ENCODE measurements around the gene NIT1.
A peak's percentile ranks its signal among the peaks of the same experiment; 100 is the strongest.
"Not testable (repeated sequence)": the region's sequence is repeated elsewhere in the genome, so short reads cannot be mapped to it uniquely, and the experiment has no call there.

The NIT1 gene

DNA sequence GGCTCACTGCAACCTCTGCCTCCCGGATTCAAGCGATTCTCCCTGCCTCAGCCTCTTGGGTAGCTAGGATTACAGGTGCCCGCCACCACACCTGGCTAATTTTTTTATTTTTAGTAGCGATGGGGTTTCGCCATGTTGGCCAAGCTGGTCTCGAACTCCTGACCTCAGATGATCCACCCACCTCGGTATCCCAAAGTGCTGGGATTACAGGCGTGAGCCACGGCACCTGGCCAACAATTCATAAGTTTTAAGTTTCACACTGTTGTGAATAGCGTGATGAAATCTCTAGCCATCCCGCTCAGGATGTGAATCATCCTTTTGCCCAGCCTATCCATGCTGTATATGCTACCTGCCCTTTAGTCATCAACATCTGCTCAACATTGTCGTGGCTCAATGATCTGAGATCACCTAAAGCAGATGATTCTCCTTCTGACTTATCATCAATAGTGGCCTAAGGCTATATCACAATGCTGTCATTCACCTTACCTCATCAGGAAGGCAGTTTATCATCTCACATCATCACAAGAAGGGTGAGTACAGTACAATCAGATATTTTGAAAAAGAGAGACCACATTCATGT, 2.7 kb upstream of the NIT1 start:
- peak; percentile 83 for DNase-seq

DNA sequence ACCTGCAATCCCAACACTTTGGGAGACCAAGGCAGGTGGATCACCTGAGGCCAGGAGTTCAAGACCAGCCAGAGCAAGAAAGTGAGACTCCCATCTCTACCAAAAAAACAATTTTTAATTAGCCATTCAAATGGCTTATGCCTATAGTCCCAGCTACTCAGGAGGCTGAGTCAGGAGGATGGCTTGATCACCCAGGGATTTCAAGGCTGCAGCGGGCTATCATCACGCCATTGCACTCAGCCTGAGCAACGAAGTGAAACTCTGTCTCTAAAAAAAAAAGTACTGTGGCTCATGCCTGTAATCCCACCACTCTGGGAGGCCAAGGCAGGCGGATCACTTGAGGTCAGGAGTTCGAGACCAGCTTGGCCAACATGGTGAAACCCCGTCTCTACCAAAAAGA, 1.9 kb upstream of the NIT1 start:
- DNase-seq: not testable (repeated sequence)

DNA sequence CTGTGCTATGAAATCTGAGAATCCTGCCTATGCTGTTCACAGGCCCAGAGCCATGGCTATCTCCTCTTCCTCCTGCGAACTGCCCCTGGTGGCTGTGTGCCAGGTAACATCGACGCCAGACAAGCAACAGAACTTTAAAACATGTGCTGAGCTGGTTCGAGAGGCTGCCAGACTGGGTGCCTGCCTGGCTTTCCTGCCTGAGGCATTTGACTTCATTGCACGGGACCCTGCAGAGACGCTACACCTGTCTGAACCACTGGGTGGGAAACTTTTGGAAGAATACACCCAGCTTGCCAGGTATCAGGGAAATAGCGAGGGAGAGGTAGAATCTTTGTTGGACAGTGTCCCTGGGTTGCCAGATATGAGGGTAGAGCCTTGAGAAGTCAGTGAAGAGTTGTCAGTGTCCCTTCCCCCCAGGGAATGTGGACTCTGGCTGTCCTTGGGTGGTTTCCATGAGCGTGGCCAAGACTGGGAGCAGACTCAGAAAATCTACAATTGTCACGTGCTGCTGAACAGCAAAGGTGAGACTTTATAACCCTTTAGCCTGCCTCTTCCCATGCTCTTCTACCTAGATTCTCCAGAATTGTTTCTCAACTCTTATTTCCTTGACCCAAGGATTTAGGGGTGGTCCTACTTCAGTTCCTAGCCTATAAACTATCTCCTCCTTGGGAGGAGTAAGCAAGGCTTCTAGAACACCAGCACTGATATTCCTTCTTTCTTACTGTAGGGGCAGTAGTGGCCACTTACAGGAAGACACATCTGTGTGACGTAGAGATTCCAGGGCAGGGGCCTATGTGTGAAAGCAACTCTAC, 1.4 kb downstream of the NIT1 start:
- peak; percentile 71 for DNase-seq

DNA sequence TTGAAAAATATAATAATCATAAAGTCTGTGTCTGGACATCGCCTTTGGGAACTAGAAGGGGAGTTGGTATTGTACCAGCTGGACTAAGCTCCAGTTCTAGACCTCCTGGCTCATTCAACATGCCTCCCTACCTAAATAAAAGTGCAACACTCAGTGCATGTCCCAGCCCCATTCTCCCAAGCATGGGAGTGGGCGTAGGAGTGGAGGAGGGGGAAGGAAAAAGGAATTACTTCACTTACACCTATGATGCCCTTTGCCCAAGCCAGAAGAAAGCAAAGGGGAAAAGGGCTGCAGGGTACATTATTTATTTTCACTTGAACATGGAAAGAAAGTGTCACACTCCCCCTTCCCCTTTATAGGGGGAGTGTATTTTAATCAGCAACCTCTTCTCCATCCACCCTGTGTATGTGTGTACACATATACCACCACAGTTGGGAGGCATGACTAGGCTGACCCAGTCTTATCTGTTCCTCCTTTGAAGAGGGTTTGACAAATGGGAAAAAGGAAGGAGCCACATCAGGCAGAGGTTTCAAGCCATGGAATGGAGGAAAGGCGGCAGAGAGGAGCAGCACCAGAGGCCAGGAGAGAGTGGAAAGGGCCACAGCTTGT, 3.2 kb downstream of the NIT1 start:
- no peak for DNase-seq

DNA sequence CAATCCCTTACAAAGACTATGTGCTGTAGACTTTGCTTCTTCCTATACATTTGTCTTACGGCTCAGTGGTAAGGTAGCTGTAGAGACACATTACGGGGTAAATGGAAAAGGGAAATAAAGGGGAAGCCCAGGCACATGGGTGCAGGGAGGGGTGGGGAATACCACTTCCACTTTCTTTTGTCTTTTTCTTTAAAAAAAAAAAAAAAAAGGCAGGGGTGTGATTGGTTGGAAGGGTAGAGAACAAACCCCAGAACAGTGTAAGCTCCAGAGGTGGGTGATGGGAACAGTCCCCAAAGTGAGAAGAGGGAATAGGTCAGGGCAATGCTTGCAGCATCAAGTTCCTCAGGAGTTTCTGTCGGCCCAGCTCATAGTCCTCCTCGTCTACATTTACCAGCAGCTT, 3.9 kb downstream of the NIT1 start:
- DNase-seq: no peak

DNA sequence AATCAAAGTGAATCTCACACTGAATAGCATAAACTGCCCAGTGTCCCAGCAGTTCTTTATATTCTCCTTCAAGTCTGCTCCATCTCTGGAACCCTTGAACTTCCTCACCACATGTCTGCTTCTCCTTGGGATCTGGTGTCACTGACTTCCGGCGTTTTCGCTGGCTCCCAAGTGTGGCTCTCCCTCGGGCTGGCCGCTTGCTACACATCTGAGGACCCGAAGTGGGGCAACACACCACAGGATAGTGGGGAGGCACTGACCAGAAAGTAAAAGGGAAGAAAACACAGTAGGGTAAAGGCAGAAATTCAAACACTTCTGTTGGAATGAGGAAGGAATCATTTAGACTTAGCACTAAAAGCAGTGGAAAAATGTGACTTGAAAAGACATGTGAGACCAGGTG, 5.1 kb downstream of the NIT1 start:
- no peak for DNase-seq

DNA sequence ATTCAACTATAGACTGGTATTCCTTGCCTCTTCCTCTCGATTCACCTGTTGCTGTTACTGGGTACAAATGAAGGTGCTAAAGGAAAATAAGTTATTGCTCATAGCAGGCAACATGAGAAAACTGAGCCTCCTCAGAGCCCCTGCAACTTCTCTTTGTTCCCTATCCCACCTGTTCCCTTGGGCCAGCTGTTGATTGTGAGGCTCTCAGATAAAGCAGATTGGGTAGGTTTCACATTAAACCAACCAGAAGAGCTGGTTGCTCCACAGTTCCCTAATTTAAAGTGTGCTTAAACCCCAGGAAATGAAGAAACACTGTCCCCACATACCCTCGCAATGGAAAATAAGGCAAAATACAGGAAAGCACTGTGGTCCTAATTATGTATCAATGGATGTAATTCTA, 9.7 kb downstream of the NIT1 start:
- no peak for DNase-seq

DNA sequence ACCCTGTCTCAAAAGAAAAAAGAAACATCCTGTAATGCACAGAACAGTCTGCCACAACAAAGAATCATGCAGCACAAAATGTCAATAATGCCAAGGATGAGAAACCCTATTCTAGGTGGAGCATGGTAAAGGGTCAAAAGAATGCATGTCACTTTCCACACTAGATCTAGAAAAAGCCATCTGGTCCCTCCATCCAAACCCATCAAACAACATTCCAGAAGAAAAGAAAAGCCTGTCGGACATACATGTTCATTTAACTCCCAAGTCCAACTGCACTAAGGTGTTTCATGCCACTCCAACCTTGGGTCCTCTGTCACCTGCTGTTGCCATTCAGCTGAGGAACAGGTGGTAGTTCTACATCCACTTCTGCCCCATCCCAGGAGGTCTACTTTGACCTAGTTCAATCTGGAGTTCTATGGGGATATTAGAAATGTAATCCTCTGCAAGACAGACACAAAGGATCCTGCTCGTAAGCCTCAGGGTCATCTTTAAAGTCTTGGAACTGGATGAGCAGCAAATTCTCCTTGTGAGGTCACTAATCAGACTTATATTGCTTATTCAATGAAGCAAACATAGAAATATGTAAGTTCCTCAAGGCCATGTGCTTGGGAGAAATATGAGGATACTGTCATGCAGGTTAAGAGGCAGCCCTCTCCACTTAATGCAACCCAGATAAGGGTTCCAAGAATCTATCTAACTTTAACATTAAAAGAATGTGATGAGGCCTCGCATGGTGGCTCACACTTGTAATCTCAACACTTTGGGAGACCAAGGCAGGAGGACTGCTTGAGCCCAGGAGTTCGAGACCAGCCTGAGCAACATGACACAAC, 10.9 kb downstream of the NIT1 start:
- DNase-seq: no peak

DNA sequence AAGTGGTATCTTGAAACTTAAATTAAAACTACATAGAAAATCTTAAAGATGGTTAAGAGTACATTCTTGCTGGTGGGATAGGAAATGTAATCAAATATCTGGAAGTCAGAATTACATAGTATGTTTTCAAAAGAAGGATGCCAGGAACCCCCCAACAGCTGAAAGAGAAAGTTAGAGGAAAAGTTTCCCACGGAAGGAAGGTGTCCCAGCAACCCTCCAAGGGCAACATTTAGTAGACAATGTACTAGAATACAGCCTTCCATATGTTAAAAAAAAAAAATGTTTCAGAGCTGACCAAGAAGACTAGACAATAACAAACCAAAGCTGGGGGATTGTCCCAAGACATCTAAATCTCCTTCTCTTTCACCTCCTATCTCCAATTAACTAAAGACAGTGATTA, 12.4 kb downstream of the NIT1 start:
- no peak for DNase-seq

DNA sequence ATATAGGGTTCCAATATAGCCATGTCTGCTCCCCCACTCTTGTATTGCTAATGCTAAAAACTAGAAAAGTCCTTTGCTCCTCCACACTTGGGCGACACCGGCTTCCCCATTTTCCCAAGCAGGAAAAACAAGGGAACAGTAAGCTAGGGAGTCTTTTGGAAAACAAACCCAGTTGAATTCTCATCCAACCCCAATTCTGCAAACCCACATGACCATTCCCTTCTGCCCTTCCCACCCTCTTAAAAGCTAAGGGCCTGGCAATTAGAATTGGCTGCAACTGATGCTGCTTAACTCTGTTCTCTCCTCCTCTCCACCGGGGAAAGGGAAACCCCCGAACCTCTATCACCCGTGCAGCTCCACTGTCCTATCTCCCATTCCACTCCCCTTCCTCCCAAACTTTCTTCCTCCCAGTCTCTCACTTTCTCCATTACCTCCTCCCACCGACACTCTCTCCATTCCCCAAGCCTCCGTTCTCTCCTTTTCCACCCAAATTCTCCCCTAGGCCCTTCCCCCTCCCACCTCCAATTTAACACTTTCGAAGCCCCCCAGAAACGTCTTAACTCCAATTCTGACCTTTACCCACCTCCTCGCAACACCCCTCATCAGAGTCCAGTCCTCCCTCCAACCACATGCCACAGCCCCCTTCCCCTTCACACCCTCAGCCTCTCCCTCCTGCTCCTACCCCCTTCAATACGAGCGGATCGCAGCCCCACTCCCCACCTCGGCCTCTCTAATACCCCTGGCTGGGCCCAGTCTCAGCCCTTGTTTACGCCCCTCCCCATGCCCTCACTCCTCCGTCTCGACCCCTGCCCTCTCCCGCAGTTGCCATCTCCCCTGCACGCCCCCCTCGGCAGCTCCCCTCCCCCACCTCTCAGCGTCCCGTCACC, 13.9 kb downstream of the NIT1 start:
- peak; percentile 10 for DNase-seq

DNA sequence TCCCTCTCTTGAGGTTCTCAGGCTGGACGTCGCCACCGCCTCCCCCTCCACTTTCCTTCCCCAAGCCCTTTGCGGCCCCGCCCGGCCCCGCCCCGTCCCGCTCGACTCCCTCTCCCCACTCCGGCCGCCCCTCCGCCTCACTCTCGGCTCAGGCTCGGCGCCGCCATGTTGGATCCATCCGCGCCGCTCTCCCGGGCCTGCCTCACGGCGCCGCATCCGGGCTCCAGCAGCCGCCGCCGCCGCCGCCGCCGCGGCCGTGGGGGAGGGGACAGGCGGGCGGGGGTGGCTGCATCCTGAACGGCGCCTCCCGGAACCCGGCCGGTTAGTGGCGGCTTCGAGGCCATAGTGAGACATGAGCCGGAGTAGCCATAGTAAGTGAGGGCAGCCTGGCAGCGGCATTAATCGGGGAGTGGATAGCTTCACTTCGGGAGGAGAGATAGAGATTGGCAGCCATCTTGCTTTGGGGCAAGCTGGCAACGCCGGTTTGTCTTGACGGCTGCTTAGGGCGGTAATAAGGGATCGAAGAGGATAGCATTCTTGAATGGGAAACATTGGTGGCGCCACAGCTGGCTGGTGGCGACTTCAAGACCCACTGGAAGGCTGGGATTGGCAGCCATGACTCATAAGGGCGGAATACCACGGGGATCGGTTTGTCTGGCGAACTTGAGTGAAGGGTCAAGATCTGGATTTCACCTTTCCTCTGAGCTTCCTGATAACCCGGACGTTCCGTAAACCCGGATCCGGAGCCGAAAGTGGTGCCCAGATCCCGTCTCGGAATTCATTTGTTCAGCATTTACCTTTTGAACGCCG, 14.7 kb downstream of the NIT1 start, which contains the start of gene DEDD:
DEDD (minus strand) TSS at position 258 of the 810 bp plus-strand sequence. CDS start 8,205 bp downstream, outside the sequence.
- peak; percentile 98 for DNase-seq

DNA sequence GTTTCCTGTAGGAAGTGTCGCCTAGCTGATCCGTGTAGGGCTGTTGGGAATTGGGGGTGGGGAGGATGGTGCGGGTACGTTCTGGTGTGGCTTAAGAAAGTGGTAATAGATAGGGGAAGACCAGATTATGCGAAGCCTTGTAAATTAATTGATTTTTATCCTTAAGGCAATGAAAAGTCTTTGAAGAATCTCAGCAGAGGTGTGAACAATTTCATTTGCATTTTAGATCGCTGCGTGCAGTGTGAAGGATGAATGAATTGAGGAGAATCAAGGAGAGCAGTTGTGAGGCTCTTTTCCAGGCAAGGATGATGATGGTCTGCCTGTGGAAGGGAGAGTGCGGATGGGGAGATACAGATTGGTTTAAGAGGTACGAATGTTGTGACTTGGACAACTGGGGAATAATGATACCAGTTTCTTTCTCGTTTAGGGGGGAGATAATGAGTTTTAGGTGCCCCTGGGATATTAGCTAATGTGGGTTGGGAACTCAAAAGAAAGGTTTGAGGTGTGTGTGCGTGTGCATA, 15.4 kb downstream of the NIT1 start:
- DNase-seq: peak; percentile 4

DNA sequence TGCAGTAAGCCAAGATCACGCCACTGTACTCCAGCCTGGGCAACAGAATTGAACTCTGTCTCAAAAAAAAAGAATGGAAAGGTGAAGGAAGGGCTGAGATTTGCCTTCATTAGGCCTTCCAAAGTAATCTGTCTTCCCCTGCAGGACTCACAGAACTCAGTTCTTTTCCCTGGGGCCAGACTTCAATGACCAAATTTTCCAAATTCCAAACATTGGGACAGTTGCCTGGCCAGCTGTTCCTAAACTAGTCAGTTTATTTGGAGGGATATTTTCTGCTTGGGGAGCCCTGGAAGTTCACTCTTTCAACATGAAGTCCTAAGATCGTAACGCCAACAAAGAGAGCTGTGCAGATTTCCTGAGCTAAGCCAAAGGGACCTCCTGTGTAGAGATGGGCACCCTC, 20.0 kb downstream of the NIT1 start:
- DNase-seq: no peak

DNA sequence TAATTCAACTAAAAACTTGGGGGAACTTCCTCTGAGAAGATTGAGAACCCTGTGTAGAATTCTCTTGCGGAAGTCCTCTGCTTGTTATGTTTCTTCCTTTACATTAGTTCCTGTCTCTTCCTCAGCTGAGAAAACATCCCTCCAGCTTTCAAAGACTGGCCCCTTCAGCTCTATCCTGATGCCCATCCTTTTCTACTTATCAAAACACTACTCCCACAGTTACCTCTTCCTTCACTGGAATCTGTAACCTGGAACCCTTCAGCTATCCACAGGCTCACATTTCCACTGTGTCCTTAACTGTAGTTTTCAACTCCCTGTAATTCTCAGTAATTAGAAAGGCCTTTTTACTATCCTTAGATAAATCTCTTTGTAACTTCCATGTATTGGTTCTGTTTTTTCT, 20.5 kb downstream of the NIT1 start:
- DNase-seq: no peak

DNA sequence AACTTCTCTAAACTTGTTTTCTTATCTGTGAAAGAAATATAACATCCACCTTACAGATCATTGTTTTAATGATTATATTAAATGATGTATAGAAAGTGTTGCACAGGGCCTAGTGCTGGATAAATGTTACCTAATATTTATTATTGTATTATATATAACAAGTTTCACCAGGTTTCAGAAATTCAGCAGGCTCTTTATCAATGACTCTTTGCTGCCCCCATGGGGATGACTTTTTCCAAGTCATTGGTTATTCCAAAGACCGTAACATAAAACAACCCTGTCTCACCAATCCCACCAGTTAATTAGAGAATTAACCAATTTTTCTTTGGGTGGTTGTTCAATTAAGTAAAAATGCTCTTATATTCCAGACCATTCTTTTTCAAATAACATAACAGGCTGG, 21.9 kb downstream of the NIT1 start:
- DNase-seq: peak; percentile 42

DNA sequence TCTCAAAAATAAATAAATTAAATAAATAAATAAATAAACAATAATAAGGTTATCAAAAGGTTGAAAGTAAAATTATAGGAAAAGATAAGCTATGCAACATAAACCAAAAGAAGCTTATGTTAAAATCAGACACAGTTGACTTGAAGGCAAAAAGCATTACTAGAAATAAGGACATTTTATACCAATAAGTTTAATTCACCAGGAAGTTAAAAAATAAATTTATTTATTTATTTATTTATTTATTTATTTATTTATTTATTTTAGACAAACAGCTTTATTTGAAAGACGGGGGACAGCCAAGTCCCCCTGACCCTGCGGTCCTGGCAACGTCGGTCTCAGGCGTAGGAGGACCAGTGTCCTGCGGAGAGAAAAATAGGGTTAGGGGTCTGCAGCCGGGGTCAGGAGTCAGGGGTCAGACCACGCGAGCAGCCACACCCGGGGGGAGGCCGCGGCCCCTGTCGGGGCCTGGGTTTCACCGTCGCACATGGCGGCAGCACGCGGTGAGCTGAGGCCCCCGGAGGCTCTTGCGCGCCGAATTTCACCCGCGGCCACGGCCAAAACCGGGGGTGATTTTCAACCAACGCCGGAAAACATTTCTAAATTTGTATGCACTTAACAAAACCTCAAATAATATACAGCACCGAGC, 23.0 kb downstream of the NIT1 start:
- no peak for DNase-seq

DNA sequence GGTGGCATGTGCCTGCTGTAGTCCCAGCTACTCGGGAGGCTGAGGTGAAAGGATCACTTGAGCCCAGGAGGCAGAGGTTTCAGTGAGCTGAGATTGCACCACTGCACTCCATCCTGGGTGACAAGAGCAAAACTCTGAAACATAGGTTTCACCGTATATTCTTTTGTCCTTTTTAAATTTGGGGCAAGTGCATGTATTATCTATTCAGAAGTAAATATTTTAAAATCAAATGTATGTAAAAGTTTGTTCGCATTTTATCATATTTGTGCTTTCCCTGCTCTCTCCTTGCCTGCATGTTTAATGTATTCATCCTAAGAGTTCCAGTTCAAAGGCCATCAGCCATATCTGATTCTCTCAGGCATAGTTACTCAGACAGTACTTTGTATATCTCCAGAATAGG, 27.9 kb downstream of the NIT1 start:
- no peak for DNase-seq

DNA sequence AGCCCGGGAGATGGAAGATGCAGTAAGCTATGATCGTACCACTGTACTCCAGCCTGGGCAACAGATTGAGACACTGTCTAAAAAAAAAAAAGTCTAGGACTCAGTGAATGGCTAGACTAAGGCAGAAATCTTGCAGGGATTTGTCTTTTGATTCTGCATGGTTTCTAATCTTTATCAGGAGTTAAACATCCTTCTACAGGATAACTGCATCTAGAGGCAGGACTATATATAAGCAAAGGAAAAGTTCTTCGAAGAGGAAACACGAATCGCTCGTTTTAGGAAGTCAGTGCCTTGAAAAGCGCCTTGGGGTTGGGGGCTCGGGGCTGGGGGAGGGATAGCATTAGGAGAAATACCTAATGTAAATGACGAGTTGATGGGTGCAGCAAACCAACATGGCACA, 35.3 kb downstream of the NIT1 start:
- no peak for DNase-seq

DNA sequence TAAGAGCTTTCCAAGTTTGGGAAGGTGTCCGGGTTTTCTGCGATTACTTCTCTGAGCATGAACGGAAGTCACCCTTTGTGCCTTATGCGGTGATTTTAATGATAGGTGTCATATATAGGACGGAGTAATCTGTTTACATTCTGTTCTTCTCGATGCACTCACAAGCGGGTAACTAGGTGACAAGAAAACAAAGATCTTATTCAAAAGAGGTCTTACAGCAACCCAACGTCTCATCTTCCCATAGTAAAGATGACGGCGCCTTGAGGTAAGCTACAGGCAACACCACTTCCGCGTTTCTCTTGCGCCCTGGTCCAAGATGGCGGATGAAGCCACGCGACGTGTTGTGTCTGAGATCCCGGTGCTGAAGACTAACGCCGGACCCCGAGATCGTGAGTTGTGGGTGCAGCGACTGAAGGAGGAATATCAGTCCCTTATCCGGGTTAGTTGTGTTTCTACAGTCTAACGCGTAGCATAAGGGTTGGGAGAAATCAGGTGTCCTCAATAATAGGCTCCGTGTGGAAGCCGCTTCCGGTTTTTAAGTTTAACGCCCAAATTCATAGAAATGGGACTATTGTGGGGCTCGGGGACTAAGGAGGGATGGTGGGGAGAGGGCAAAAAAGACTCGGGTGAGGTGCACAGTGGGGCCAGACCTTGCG, 35.9 kb downstream of the NIT1 start, which contains the start of gene UFC1:
UFC1 (plus strand) TSS at position 297 of the 656 bp plus-strand sequence; CDS start at position 317, 20 bp downstream.
- peak; percentile 90 for DNase-seq

DNA sequence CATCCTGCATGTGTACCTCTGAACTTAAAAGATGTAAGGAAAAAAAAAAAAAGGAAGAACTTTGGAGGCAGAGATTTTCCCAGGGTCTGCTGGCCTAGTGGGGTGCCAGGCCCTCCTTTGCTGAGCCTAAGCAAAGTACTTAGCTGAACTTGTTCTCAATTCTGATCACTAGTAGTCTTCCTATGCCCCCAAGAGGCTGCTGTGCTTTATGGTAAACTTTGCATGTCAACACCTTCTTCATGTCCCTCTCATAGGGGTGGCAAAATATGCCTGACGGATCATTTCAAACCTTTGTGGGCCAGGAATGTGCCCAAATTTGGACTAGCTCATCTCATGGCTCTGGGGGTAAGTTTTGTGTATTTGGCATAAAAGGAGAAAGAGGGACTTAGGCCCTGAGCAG, 40.0 kb downstream of the NIT1 start:
- no peak for DNase-seq

Data from fibroblast of skin of right biceps (primary cell).